ENCODE measurements around the gene SLC35F3.

DNA sequence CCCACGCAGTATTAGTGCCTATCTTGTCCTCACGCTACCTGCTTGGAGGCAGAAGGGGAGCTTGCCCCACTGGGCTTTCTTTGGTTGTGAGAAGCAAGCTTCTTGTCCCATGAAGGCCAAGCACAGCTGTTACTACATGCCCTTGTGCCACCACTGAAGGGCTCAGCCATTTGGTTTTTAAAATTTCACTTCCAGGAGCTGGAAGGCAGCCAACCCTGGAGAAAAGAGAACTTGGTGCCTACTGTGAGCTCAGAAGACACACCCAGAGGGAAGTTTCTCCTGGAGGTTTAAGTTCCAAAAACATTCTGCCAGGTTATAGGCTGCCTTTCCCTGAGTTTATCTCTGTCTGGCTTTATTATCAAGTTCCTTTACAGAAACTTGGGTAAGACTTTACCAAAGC, 187.4 kb downstream of the SLC35F3 start:
- no peak for TF ChIP-seq EZH2 (IDR thresholded peaks at IDR 0.05; ENCODE audit: borderline replicate concordance, low read length)
- TF ChIP-seq, protein P1, sequence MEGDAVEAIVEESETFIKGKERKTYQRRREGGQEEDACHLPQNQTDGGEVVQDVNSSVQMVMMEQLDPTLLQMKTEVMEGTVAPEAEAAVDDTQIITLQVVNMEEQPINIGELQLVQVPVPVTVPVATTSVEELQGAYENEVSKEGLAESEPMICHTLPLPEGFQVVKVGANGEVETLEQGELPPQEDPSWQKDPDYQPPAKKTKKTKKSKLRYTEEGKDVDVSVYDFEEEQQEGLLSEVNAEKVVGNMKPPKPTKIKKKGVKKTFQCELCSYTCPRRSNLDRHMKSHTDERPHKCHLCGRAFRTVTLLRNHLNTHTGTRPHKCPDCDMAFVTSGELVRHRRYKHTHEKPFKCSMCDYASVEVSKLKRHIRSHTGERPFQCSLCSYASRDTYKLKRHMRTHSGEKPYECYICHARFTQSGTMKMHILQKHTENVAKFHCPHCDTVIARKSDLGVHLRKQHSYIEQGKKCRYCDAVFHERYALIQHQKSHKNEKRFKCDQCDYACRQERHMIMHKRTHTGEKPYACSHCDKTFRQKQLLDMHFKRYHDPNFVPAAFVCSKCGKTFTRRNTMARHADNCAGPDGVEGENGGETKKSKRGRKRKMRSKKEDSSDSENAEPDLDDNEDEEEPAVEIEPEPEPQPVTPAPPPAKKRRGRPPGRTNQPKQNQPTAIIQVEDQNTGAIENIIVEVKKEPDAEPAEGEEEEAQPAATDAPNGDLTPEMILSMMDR (conservative IDR thresholded peaks at IDR 0.05 in 1 of 2, IDR thresholded peaks at IDR 0.05 in 1 of 2; ENCODE audit: extremely low read depth in 1 of 2, insufficient read depth in 1 of 2, low read depth in 1 of 2, low read length in 2 of 2), result no peak

All from mammary epithelial cell (primary cell).